Caco-2 (cell line): Measurements from ENCODE around the gene DNAJC1. TPM values are rescaled to one million over a fixed set of nuclear protein-coding genes. Genes with fewer than 3 reads are reported as not detected.
A peak's percentile ranks its signal among the peaks of the same experiment; 100 is the strongest.

Experiments
- BruUV-seq: library from RNA; stranded (reverse); fragments of 400-500 nt; replicated peaks from 2 replicates; lab custom pipeline; 2021; lab: Mats Ljungman, UMichigan
- CTCF ChIA-PET: fragments of 300-600 bp; sonication (Branson Sonifier 250); formaldehyde crosslinking; loops from one replicate; lab custom pipeline; 2022; ENCODE audit warnings: antibody characterized with exemption; lab: Charles Lee
- POLR2A ChIA-PET: fragments of 300-600 bp; sonication (Branson Sonifier 250); formaldehyde crosslinking; loops from one replicate; lab custom pipeline; 2022; ENCODE audit warnings: antibody characterized with exemption; lab: Charles Lee
- DNase-seq, 2 experiments: peaks; one replicate each; pipeline versions ENCODE4 v3.0.0 to v3.0.0-alpha.2; 2020 to 2022
- H3K27me3 ChIP-seq: replicated peaks from 2 replicates; pipeline ENCODE4 v1.6.0; 2011; ENCODE audit warnings: low read length; ENCODE audit not compliant: control insufficient read depth, insufficient read depth
- H3K36me3 ChIP-seq: 2 replicates; pipeline ENCODE4 v1.5.1; 2011; ENCODE audit warnings: low read length; ENCODE audit not compliant: control insufficient read depth, insufficient read depth
- H3K4me1 ChIP-seq: fragments of 250-450 bp; sonication (Bioruptor Pico); 2 replicates; pipeline ENCODE4 v1.5.1; 2020; ENCODE audit warnings: mild to moderate bottlenecking
- H3K4me3 ChIP-seq: 2 replicates; pipeline ENCODE4 v1.5.1; 2011; ENCODE audit warnings: low read depth, mild to moderate bottlenecking, control low read depth, low read length
- H3K9me3 ChIP-seq: fragments of 250-450 bp; sonication (Bioruptor Pico); 2 replicates; pipeline ENCODE4 v1.5.1; 2020; ENCODE audit warnings: mild to moderate bottlenecking, moderate library complexity
- H3K27ac Mint-ChIP-seq: one replicate; pipeline ENCODE4 v1.8.0; 2022; ENCODE audit warnings: mixed read lengths; ENCODE audit not compliant: unreplicated experiment
- H3K27me3 Mint-ChIP-seq: one replicate; pipeline ENCODE4 v1.8.0; 2022; ENCODE audit warnings: mixed read lengths; ENCODE audit not compliant: insufficient read depth, unreplicated experiment
- H3K36me3 Mint-ChIP-seq: one replicate; pipeline ENCODE4 v1.8.0; 2022; ENCODE audit warnings: mild to moderate bottlenecking, mixed read lengths; ENCODE audit not compliant: insufficient read depth, unreplicated experiment
- H3K4me1 Mint-ChIP-seq: one replicate; pipeline ENCODE4 v1.8.0; 2022; ENCODE audit warnings: low read depth, mixed read lengths; ENCODE audit not compliant: unreplicated experiment
- H3K4me3 Mint-ChIP-seq: one replicate; pipeline ENCODE4 v1.8.0; 2022; ENCODE audit warnings: mild to moderate bottlenecking, moderate library complexity, mixed read lengths; ENCODE audit not compliant: unreplicated experiment
- H3K9me3 Mint-ChIP-seq: one replicate; pipeline ENCODE4 v1.8.0; 2022; ENCODE audit warnings: mixed read lengths; ENCODE audit not compliant: unreplicated experiment
- intact Hi-C: fragments of 100-400 bp; cut with micrococcal nuclease; formaldehyde crosslinking; loops from one replicate; pipeline ENCODE4 v1.10.0; 2022; ENCODE audit not compliant: unreplicated experiment
- total RNA-seq: library from RNA; stranded (reverse); gene quantifications from 2 replicates; pipeline ENCODE4 v1.2.3, GENCODE V29; 2022
- TF ChIP-seq, protein P1 (sequence below), 2 experiments: fragments of 200-600 bp in 1 of 2; IDR thresholded peaks; 1 replicate in 1 of 2; 2 replicates in 1 of 2; pipeline versions ENCODE4 v1.5.1 to v1.8.0; 2011 to 2022; ENCODE audit warnings: antibody characterized with exemption in 1 of 2, control low read depth in 1 of 2, inconsistent platforms in 1 of 2, low read depth in 1 of 2, low read length in 1 of 2, mild to moderate bottlenecking in 1 of 2, moderate library complexity in 1 of 2; ENCODE audit not compliant: insufficient read depth in 1 of 2, severe bottlenecking in 1 of 2, unreplicated experiment in 1 of 2

The DNAJC1 gene
- total RNA-seq, 1 experiment from 2014 or later: 50.7 TPM

DNA sequence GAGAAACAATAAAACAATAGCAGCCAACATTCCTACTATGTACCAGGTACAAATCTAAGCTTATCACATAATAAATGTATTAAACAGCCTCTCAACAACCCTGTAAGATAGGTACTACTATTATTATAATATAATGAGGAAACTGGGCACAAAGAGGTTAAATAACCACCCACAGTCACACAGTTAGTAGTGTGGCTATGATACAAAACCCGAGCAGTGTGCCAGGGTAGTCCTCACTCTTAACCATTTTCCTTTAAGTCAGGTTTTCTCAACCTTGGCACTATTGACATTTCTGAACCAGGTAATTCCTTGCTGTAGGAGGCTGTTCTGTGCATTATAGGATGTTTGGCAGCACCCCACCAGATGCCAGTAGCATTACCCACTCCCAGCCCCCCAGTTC lies 48.8 kb downstream of the DNAJC1 start:
- DNase-seq: no peak
- Histone ChIP-seq H3K9me3 (no peaks in the 10 kb centered on the region), H3K4me1 (no peaks in the 10 kb centered on the region), H3K36me3 (no peaks in the 10 kb centered on the region), H3K4me3 (no peak overlapping the region), H3K27me3 (no peaks in the 10 kb centered on the region)
- Mint-ChIP-seq H3K4me3 (no peak overlapping the region), H3K27me3 (no peaks in the 10 kb centered on the region), H3K36me3 (no peaks in the 10 kb centered on the region), H3K4me1 (no peaks in the 10 kb centered on the region), H3K9me3 (no peaks in the 10 kb centered on the region), H3K27ac (no peak overlapping the region)
- ChIA-PET POLR2A (no interaction called here), CTCF (no interaction called here)
- no TSS peak for BruUV-seq
- intact Hi-C loops: loop anchor here (5.0 to 10.0 kb wide), 4 partner anchors 320 to 880 kb away; no protein-coding TSS in a partner anchor
- TF ChIP-seq, protein P1, sequence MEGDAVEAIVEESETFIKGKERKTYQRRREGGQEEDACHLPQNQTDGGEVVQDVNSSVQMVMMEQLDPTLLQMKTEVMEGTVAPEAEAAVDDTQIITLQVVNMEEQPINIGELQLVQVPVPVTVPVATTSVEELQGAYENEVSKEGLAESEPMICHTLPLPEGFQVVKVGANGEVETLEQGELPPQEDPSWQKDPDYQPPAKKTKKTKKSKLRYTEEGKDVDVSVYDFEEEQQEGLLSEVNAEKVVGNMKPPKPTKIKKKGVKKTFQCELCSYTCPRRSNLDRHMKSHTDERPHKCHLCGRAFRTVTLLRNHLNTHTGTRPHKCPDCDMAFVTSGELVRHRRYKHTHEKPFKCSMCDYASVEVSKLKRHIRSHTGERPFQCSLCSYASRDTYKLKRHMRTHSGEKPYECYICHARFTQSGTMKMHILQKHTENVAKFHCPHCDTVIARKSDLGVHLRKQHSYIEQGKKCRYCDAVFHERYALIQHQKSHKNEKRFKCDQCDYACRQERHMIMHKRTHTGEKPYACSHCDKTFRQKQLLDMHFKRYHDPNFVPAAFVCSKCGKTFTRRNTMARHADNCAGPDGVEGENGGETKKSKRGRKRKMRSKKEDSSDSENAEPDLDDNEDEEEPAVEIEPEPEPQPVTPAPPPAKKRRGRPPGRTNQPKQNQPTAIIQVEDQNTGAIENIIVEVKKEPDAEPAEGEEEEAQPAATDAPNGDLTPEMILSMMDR (IDR thresholded peaks at IDR 0.05; ENCODE audit: insufficient read depth in 1 of 2, low read depth in 1 of 2, low read length in 1 of 2, severe bottlenecking in 1 of 2, unreplicated experiment in 1 of 2): no peak

GRCh38 chr10:21954132-21954531 lies 49.4 kb downstream of the DNAJC1 start:
- no TSS peak for BruUV-seq
- no peaks in the 10 kb centered on the region for H3K27me3 ChIP-seq

GRCh38 chr10:21953585-21954057 lies 49.9 kb downstream of the DNAJC1 start:
- H3K4me1 Mint-ChIP-seq: no peaks in the 10 kb centered on the region
- Histone ChIP-seq H3K36me3 (no peaks in the 10 kb centered on the region), H3K27me3 (no peaks in the 10 kb centered on the region), H3K9me3 (no peaks in the 10 kb centered on the region), H3K4me1 (no peaks in the 10 kb centered on the region), H3K4me3 (no peak overlapping the region)
- BruUV-seq: no TSS peak
- no peak overlapping the region for H3K27ac Mint-ChIP-seq
- intact Hi-C loops: loop anchor here (1.0 to 10.0 kb wide), 6 partner anchors 203 to 879 kb away; no protein-coding TSS in a partner anchor
- POLR2A ChIA-PET: interaction anchor here (0.6 to 0.7 kb wide), 7 partner anchors 10 to 711 kb away, joined by 3 to 10 read pairs (median 6); partner anchors contain the start of gene DNAJC1
- no peaks in the 10 kb centered on the region for H3K36me3 Mint-ChIP-seq
- CTCF ChIA-PET: interaction anchor here (0.6 to 1.0 kb wide), 6 partner anchors 226 to 1380 kb away, joined by 3 to 7 read pairs (median 3); no protein-coding TSS in a partner anchor
- no peaks in the 10 kb centered on the region for H3K27me3 Mint-ChIP-seq
- no peaks in the 10 kb centered on the region for H3K9me3 Mint-ChIP-seq
- peak in 1 of 2 experiments; percentile 28 for DNase-seq
- TF ChIP-seq, protein P1 (IDR thresholded peaks at IDR 0.05; ENCODE audit: insufficient read depth in 1 of 2, low read depth in 1 of 2, low read length in 1 of 2, severe bottlenecking in 1 of 2, unreplicated experiment in 1 of 2): peak; percentile 41 to 62
- H3K4me3 Mint-ChIP-seq: no peak overlapping the region

More at GRCh38 chr10:21954132-21954531, 49.4 kb downstream of the DNAJC1 start:
- TF ChIP-seq, protein P1 (IDR thresholded peaks at IDR 0.05; ENCODE audit: insufficient read depth in 1 of 2, low read depth in 1 of 2, low read length in 1 of 2, severe bottlenecking in 1 of 2, unreplicated experiment in 1 of 2): no peak
- intact Hi-C loops: loop anchor here (5.0 to 10.0 kb wide), 4 partner anchors 319 to 879 kb away; no protein-coding TSS in a partner anchor
- Mint-ChIP-seq H3K4me3 (no peak overlapping the region), H3K27ac (no peak overlapping the region), H3K4me1 (no peaks in the 10 kb centered on the region), H3K9me3 (no peaks in the 10 kb centered on the region), H3K36me3 (no peaks in the 10 kb centered on the region), H3K27me3 (no peaks in the 10 kb centered on the region)
- Histone ChIP-seq H3K9me3 (no peaks in the 10 kb centered on the region), H3K36me3 (no peaks in the 10 kb centered on the region), H3K4me1 (no peaks in the 10 kb centered on the region), H3K4me3 (no peak overlapping the region)
- POLR2A ChIA-PET: no interaction called here
- CTCF ChIA-PET: interaction anchor here (1.0 kb wide), 1 partner anchor 459 kb away, joined by 4 read pairs; no protein-coding TSS in a partner anchor
- no peak for DNase-seq
